Esophagus squamous epithelium (tissue), 5 donors: ENCODE results near the gene SLC9A9. TPM values are rescaled to one million over a fixed set of nuclear protein-coding genes. Genes with fewer than 3 reads are reported as not detected.
"Not testable (repeated sequence)": the region's sequence is repeated elsewhere in the genome, so short reads cannot be mapped to it uniquely, and the experiment has no call there.

Source experiments
- DNase-seq: peaks from one replicate; lab custom pipeline; 2025; lab: John Stamatoyannopoulos, UW
- H3K27ac ChIP-seq, 4 donors: fragments of 200-600 bp; sonication (generic); one replicate each; pipeline ENCODE4 v1.5.1; 2016 to 2019; ENCODE audit warnings: mild to moderate bottlenecking in 1 of 4
- H3K27me3 ChIP-seq, 4 donors: fragments of 200-600 bp; sonication (generic); 1 replicate in 3 of 4; 2 replicates in 1 of 4; pipeline versions ENCODE4 v1.5.1 to v1.6.0; 2017 to 2021; ENCODE audit warnings: antibody characterized with exemption in 1 of 4
- H3K36me3 ChIP-seq, 3 donors: fragments of 200-600 bp; sonication (generic); one replicate each; pipeline ENCODE4 v1.5.1; 2016 to 2019
- H3K4me1 ChIP-seq, 3 donors: fragments of 200-600 bp; sonication (generic); one replicate each; pipeline ENCODE4 v1.5.1; 2017 to 2019
- H3K4me3 ChIP-seq, 4 donors: fragments of 200-600 bp; sonication (generic); 1 replicate in 3 of 4; 2 replicates in 1 of 4; pipeline ENCODE4 v1.5.1; 2016 to 2019; ENCODE audit warnings: mild to moderate bottlenecking in 2 of 4, moderate library complexity in 1 of 4
- H3K9me3 ChIP-seq, 3 donors: fragments of 200-600 bp; sonication (generic); one replicate each; pipeline ENCODE4 v1.5.1; 2016 to 2019
- POLR2A ChIP-seq, 4 donors: fragments of 450-650 bp; IDR thresholded peaks; one replicate each; pipeline ENCODE4 v1.6.1; 2017; ENCODE audit warnings: antibody characterized with exemption in 4 of 4, mild to moderate bottlenecking in 4 of 4, moderate library complexity in 3 of 4
- WGBS, 2 donors: methylation state at CpG; one replicate each; pipeline ENCODE4 v1.1.5; 2018; 5-methylcytosine and 5-hydroxymethylcytosine counted together
- intact Hi-C: fragments of 100-400 bp; cut with DNase I; formaldehyde crosslinking; loops from one replicate; pipeline ENCODE4 v1.15.0; 2022
- total RNA-seq, 4 donors: library from RNA; depleted of rRNA; stranded (reverse); fragments of >200 nt; gene quantifications; one replicate each; pipeline ENCODE4 v1.1.0, GENCODE V29; 2016
- TF ChIP-seq, protein P1 (sequence below), 6 experiments: fragments of 450-650 bp in 4 of 6; fragments of 200-600 bp in 2 of 6; sonication (generic) in 2 of 6; IDR thresholded peaks; one replicate each; pipeline ENCODE4 v1.5.1; 2016 to 2019; ENCODE audit warnings: antibody characterized with exemption in 6 of 6, mild to moderate bottlenecking in 4 of 6, moderate library complexity in 4 of 6
- donor health status: DM: yes; HTN: yes; CAD: no.

The SLC9A9 gene
- total RNA-seq, 4 donors from 2014 or later, result 11.2 to 22.3 (median 18.9) TPM

- Histone ChIP-seq H3K27ac (peak overlapping the region in 1 of 4 donors; percentile 52), H3K4me1 (peaks cover 8 to 57% (median 13%) of the 10 kb centered on the region in 3 donors), H3K9me3 (no peaks in the 10 kb centered on the region), H3K36me3 (no peaks in the 10 kb centered on the region), H3K27me3 (no peaks in the 10 kb centered on the region), H3K4me3 (no peak overlapping the region)
- intact Hi-C loops, result no loop called here
- 69 to 83% methylated on average over 4 of the region's 4 CpGs for WGBS, 2 donors
- DNase-seq, result no peak
- TF ChIP-seq, protein P1, sequence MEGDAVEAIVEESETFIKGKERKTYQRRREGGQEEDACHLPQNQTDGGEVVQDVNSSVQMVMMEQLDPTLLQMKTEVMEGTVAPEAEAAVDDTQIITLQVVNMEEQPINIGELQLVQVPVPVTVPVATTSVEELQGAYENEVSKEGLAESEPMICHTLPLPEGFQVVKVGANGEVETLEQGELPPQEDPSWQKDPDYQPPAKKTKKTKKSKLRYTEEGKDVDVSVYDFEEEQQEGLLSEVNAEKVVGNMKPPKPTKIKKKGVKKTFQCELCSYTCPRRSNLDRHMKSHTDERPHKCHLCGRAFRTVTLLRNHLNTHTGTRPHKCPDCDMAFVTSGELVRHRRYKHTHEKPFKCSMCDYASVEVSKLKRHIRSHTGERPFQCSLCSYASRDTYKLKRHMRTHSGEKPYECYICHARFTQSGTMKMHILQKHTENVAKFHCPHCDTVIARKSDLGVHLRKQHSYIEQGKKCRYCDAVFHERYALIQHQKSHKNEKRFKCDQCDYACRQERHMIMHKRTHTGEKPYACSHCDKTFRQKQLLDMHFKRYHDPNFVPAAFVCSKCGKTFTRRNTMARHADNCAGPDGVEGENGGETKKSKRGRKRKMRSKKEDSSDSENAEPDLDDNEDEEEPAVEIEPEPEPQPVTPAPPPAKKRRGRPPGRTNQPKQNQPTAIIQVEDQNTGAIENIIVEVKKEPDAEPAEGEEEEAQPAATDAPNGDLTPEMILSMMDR (IDR thresholded peaks at IDR 0.05), result no peak
- TF ChIP-seq POLR2A (IDR thresholded peaks at IDR 0.05), result no peak
Measured at GRCh38 chr3:143806038-143806437, 42.2 kb downstream of the SLC9A9 start.

- H3K27me3 ChIP-seq, H3K4me3 ChIP-seq, intact Hi-C loops, DNase-seq, H3K27ac ChIP-seq, H3K9me3 ChIP-seq, H3K36me3 ChIP-seq: not testable (repeated sequence)
- H3K4me1 ChIP-seq, result peaks cover 8 to 57% (median 9%) of the 10 kb centered on the region in 3 donors
- 88 to 94% methylated on average over 7 of the region's 7 CpGs for WGBS, 2 donors
Measured at GRCh38 chr3:143805476-143805875, 42.8 kb downstream of the SLC9A9 start.

DNA sequence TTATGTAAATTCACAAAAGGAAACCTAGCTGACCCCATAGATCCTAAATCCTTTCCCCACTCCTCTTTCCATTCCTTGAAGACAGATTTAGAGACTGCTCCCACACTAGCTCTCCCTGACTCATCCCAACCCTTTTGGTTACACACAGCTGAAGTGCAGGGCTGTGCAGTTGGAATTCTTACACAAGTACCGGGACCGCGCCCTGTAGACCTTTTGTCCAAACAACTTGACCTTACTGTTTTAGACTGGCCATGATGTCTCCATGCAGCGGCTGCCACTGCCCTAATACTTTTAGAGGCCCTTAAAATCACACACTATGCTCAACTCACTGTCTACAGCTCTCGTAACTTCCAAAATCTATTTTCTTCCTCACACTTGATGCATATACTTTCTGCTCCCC is 47.2 kb downstream of the SLC9A9 start:
- H3K27me3 ChIP-seq, H3K9me3 ChIP-seq, DNase-seq, H3K4me3 ChIP-seq, intact Hi-C loops, H3K27ac ChIP-seq, H3K36me3 ChIP-seq: not testable (repeated sequence)
- peaks cover 0 to 30% (median 0%) of the 10 kb centered on the region in 3 donors for H3K4me1 ChIP-seq
- WGBS, 2 donors, result 74 to 89% methylated on average over 5 of the region's 5 CpGs

DNA sequence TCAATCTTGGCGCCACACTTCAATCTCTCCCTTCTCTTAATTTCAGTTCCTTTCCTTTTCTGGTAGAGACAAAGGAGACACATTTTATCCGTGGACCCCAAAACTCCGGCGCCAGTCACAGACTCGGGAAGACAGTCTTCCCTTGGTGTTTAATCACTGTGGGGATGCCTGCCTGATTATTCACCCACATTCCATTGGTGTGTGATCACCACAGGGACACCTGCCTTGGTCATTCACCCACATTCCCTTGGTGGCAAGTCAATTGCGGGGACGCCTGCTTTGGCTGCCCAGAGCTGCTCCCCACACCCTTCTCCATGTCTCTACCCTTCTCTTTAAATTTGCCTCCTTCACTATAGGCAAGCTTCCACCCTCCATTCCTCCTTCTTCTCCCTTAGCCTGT is 50.1 kb downstream of the SLC9A9 start:
- H3K27ac ChIP-seq, H3K36me3 ChIP-seq, H3K9me3 ChIP-seq, intact Hi-C loops, H3K27me3 ChIP-seq, DNase-seq, H3K4me3 ChIP-seq: not testable (repeated sequence)
- H3K4me1 ChIP-seq, result peaks cover 19 to 54% (median 25%) of the 10 kb centered on the region in 3 donors
- 82 to 84% methylated on average over 7 of the region's 7 CpGs for WGBS, 2 donors

- Histone ChIP-seq H3K4me1 (peaks cover 19 to 47% (median 25%) of the 10 kb centered on the region in 3 donors), H3K36me3 (no peaks in the 10 kb centered on the region), H3K27ac (peak overlapping the region in 2 of 4 donors; percentile 59 to 81), H3K9me3 (no peaks in the 10 kb centered on the region), H3K27me3 (no peaks in the 10 kb centered on the region), H3K4me3 (no peak overlapping the region)
- TF ChIP-seq, protein P1 (IDR thresholded peaks at IDR 0.05), result peak in 2 of 6 experiments; percentile 20 to 22
- TF ChIP-seq POLR2A (IDR thresholded peaks at IDR 0.05), result no peak
- intact Hi-C loops, result no loop called here
- no peak for DNase-seq
- WGBS, 2 donors, result 16 to 38% methylated on average over 2 of the region's 2 CpGs
Measured at GRCh38 chr3:143795874-143796273, 52.4 kb downstream of the SLC9A9 start.

DNA sequence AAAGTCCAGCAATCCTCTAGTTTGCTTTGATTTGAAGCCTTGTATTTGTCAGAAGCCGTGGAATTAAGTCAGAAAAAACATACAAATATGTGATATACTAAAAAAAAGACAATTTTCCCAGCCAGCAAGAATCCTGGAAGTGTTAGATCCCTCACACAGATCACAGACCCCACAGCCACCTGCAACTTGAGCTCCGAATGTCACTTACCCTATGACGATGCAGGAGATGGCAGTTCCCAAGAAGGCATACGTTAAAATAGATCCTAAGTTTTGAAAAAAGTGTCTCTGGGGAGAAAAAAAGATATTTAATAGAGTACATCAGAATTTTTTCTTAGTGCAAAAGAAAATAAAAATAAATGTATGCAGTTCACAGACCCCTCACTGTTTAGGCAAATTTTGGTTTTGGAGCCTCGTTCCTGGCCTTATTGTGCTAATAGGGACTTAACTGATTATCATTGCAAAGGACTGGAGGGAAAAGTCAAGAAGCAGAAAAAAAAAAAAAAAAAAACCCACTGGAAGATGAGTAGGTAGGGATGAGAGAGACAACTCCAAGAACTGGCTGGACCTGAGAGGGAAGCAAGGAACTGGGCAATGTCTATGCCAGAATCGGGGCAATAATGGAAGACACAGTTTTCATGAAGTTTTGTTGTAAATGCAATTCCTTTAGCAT is 53.3 kb downstream of the SLC9A9 start:
- Histone ChIP-seq H3K4me1 (peaks cover 19 to 38% (median 25%) of the 10 kb centered on the region in 3 donors), H3K9me3 (no peaks in the 10 kb centered on the region), H3K4me3 (no peak overlapping the region), H3K27me3 (no peaks in the 10 kb centered on the region), H3K27ac (peak overlapping the region in 3 of 4 donors; percentile 66 to 81 (median 67)), H3K36me3 (peaks cover 0 to 5% (median 0%) of the 10 kb centered on the region in 3 donors)
- TF ChIP-seq, protein P1 (IDR thresholded peaks at IDR 0.05), result no peak
- no peak for TF ChIP-seq POLR2A (IDR thresholded peaks at IDR 0.05)
- intact Hi-C loops, result no loop called here
- no peak for DNase-seq
- 51 to 70% methylated on average over 6 of the region's 6 CpGs for WGBS, 2 donors
